Vagina (tissue), 2 donors: ENCODE measurements around the gene MANEAL. TPM values are rescaled to one million over a fixed set of nuclear protein-coding genes. Genes with fewer than 3 reads are reported as not detected.

Experiments
- DNase-seq, 2 donors: peaks; one replicate each; pipeline ENCODE4 v3.0.0-alpha.2; 2017; ENCODE audit errors: extremely low spot score in 2 of 2
- H3K27ac ChIP-seq: fragments of 200-600 bp; sonication (generic); one replicate; pipeline ENCODE4 v1.5.1; 2019
- H3K27me3 ChIP-seq: fragments of 200-600 bp; sonication (generic); one replicate; pipeline ENCODE4 v1.5.1; 2019
- H3K36me3 ChIP-seq, 2 donors: fragments of 200-600 bp; sonication (generic); one replicate each; pipeline ENCODE4 v1.5.1; 2017 to 2019
- H3K4me1 ChIP-seq: fragments of 200-600 bp; sonication (generic); one replicate; pipeline ENCODE4 v1.5.1; 2019
- H3K4me3 ChIP-seq, 2 donors: fragments of 200-600 bp; sonication (generic); 1 replicate in 1 of 2; 2 replicates in 1 of 2; pipeline ENCODE4 v1.5.1; 2016 to 2019
- H3K9me3 ChIP-seq: fragments of 200-600 bp; sonication (generic); one replicate; pipeline ENCODE4 v1.5.1; 2019
- POLR2A ChIP-seq, 2 donors: fragments of 450-650 bp; IDR thresholded peaks; one replicate each; pipeline ENCODE4 v1.6.1; 2017; ENCODE audit warnings: antibody characterized with exemption in 2 of 2, mild to moderate bottlenecking in 2 of 2, moderate library complexity in 2 of 2
- POLR2AphosphoS5 ChIP-seq, 2 donors: sonication (generic); formaldehyde crosslinking; IDR thresholded peaks; one replicate each; pipeline ENCODE4 v1.9.0; 2017; ENCODE audit warnings: antibody characterized with exemption in 2 of 2, mild to moderate bottlenecking in 2 of 2, low read depth in 1 of 2; ENCODE audit not compliant: insufficient read depth in 1 of 2
- intact Hi-C: fragments of 100-400 bp; cut with DNase I; formaldehyde crosslinking; loops from one replicate; pipeline ENCODE4 v1.15.1; 2023
- total RNA-seq: library from RNA; depleted of rRNA; stranded (reverse); fragments of >200 nt; gene quantifications from one replicate; pipeline ENCODE4 v1.2.3, GENCODE V29; 2016
- TF ChIP-seq, protein P1 (sequence below), 3 experiments: fragments of 450-650 bp in 2 of 3; fragments of 200-600 bp in 1 of 3; sonication (generic) in 1 of 3; IDR thresholded peaks; one replicate each; pipeline ENCODE4 v1.5.1; 2017 to 2019; ENCODE audit warnings: antibody characterized with exemption in 3 of 3, mild to moderate bottlenecking in 2 of 3, moderate library complexity in 2 of 3

The MANEAL gene
- total RNA-seq, 1 donor from 2014 or later: 3.2 TPM

DNA sequence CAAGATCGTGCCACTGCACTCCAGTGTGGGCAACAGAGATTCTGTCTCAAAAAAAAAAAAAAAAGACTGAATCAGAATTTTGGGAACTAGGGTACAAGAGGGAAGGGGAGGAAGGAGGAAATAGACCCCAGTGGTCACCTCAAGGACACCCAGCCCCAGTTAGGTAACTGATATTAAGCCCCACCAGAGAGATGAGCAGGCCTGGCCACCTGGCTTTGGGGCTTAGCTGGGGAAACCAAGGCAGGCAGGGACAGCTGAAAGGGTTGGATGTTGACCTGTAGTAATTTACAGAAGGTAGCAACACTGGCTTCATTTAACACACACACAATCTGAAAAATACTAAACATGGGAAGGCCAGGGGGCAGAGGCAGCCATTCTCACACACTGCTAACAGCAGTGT is 8.8 kb downstream of the MANEAL start:
- Histone ChIP-seq H3K27ac (no peak overlapping the region), H3K36me3 (peaks cover 0 to 64% of the 10 kb centered on the region in 2 donors), H3K4me3 (no peak overlapping the region), H3K4me1 (peaks cover 12% of the 10 kb centered on the region), H3K9me3 (no peaks in the 10 kb centered on the region), H3K27me3 (no peaks in the 10 kb centered on the region)
- intact Hi-C loops: loop anchor here (10.0 kb wide), 1 partner anchor 52 kb away; the partner anchor contains the start of gene MTF1
- DNase-seq: no peak
- TF ChIP-seq, protein P1, sequence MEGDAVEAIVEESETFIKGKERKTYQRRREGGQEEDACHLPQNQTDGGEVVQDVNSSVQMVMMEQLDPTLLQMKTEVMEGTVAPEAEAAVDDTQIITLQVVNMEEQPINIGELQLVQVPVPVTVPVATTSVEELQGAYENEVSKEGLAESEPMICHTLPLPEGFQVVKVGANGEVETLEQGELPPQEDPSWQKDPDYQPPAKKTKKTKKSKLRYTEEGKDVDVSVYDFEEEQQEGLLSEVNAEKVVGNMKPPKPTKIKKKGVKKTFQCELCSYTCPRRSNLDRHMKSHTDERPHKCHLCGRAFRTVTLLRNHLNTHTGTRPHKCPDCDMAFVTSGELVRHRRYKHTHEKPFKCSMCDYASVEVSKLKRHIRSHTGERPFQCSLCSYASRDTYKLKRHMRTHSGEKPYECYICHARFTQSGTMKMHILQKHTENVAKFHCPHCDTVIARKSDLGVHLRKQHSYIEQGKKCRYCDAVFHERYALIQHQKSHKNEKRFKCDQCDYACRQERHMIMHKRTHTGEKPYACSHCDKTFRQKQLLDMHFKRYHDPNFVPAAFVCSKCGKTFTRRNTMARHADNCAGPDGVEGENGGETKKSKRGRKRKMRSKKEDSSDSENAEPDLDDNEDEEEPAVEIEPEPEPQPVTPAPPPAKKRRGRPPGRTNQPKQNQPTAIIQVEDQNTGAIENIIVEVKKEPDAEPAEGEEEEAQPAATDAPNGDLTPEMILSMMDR (IDR thresholded peaks at IDR 0.05): no peak
- no peak for TF ChIP-seq POLR2A (IDR thresholded peaks at IDR 0.05)
- no peak for TF ChIP-seq POLR2AphosphoS5 (IDR thresholded peaks at IDR 0.05; ENCODE audit: insufficient read depth in 1 of 2, low read depth in 1 of 2)

DNA sequence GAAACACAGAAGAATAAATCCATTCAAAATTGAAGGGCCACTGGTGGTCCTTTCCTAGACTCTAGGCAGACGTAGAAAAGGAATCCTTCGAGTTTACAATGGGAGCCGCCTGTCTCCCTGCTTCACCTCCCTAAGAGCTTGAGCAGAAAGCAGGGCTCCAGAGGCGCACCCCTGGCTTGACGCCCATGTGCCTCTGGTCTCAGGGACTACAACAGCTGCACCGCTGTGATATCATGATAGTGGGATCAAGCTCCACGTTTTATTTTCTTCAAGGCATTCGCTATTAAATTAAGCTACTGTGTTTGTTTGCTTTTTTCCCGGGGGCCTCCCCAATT is 13.5 kb downstream of the MANEAL start:
- TF ChIP-seq POLR2AphosphoS5 (IDR thresholded peaks at IDR 0.05; ENCODE audit: insufficient read depth in 1 of 2, low read depth in 1 of 2) (no peak), POLR2A (IDR thresholded peaks at IDR 0.05) (no peak)
- TF ChIP-seq, protein P1 (IDR thresholded peaks at IDR 0.05): no peak
- Histone ChIP-seq H3K9me3 (no peaks in the 10 kb centered on the region), H3K27me3 (no peaks in the 10 kb centered on the region), H3K4me1 (peaks cover 31% of the 10 kb centered on the region), H3K4me3 (peak overlapping the region; percentile 92 to 93), H3K36me3 (peaks cover 0 to 48% of the 10 kb centered on the region in 2 donors), H3K27ac (peak overlapping the region; percentile 82)
- DNase-seq: no peak
- intact Hi-C loops: loop anchor here (10.0 kb wide), 1 partner anchor 48 kb away; the partner anchor contains the start of gene MTF1

DNA sequence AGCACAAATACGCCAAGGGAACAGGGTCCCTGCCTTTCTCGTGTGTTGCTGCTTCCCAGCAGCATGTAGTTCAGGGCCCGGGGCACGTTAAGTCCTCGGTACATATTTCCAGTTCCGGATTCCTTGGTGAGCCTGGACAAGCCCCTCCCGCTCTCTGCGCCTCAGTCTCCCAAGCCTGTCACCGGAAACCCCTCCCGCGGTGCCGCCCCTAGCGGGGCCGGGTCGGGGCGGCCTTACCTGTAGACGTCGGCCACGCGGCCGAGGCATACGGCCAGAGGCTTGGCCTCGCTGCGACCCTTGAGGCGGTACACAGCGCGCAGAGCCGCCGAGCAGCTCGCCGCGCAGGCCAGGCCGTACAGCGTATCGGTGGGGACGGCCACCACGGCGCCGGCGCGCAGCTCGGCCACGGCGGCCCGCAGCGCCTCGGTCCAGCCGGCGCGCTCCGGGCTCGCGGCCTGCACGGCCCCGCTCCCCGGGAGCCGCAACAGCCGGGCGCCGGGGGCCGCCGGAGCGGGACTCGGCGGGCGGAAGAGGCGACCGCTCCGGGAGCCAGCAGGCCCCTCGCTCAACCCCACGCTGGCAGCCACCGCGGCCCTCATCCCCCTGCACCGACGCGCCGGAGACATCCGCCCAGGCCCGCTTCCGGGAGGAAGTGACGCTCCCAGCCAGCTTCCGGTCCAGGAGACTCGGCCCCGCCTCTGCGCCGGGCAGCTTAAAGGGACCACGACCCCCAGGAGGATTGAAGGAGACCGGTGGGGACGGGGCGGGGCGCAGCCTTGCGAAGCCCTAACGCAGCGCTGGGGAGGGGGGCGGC is 14.1 kb downstream of the MANEAL start, which contains the start of the genes C1orf122 and YRDC:
TSS of gene C1orf122 (plus strand) at position 236 of the 814 bp plus-strand sequence. CDS start 615 bp downstream, outside the sequence.
TSS of gene YRDC (minus strand) at position 654 of the 814 bp plus-strand sequence. CDS start at position 626, 28 bp downstream.
- H3K9me3 ChIP-seq: no peaks in the 10 kb centered on the region
- peak within 1 kb of the TSS; percentile 82 for H3K27ac ChIP-seq
- H3K36me3 ChIP-seq: peaks cover 0 to 42% of the 10 kb centered on the region in 2 donors
- DNase-seq: no peak
- peaks cover 31% of the 10 kb centered on the region for H3K4me1 ChIP-seq
- H3K27me3 ChIP-seq: no peaks in the 10 kb centered on the region
- H3K4me3 ChIP-seq: peak within 1 kb of the TSS; percentile 92 to 93
- TF ChIP-seq POLR2AphosphoS5 (IDR thresholded peaks at IDR 0.05; ENCODE audit: insufficient read depth in 1 of 2, low read depth in 1 of 2) (peak; percentile 77 to 79), POLR2A (IDR thresholded peaks at IDR 0.05) (peak in 1 of 2 donors; percentile 69)
- TF ChIP-seq, protein P1 (IDR thresholded peaks at IDR 0.05): no peak
- intact Hi-C loops: loop anchor here (10.0 kb wide), 1 partner anchor 47 kb away; the partner anchor contains the start of gene MTF1

DNA sequence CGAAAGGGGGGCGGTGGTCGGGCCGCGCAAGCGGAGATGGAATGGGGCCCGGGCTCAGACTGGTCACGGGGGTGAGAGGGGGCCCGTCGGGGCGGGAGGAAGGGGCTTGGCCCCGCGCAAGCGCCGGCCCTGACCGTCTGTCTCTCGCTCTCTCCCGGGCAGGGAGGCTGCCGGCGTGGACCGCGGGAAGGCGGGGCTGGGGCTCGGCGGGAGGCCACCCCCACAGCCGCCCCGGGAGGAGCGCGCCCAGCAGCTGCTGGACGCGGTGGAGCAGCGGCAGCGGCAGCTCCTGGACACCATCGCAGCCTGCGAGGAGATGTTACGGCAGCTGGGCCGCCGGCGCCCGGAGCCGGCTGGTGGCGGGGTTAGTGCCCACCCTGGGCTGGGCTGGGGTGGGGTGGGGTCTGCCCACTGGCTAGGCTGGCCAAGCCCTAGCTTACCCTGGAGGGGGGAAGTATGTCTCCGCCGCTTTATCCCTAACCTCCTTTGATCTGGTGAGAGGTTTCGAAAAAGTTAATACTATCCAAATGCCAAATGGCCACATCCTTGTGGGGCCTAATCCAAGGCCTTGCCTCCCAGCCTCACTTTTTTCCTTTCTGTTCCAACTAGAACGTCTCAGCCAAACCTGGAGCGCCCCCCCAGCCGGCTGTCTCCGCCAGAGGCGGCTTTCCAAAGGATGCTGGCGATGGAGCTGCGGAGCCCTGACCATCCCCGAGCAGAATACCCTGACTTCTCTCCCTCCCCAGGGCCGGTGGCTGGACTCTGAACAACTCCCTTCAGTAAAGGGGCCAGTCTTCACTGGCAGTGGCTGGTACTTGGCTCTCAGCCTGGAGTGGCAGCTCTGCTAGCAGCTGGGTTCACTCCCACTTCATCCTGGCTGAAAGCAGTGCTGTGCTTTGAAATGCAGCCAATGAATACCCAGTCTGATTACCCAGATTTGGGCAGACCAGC is 15.0 kb downstream of the MANEAL start:
- H3K36me3 ChIP-seq: peaks cover 0 to 33% of the 10 kb centered on the region in 2 donors
- no peaks in the 10 kb centered on the region for H3K9me3 ChIP-seq
- no peaks in the 10 kb centered on the region for H3K27me3 ChIP-seq
- peak overlapping the region; percentile 92 to 93 for H3K4me3 ChIP-seq
- no peak for DNase-seq
- intact Hi-C loops: loop anchor here (10.0 kb wide), 1 partner anchor 46 kb away; the partner anchor contains the start of gene MTF1
- TF ChIP-seq POLR2AphosphoS5 (IDR thresholded peaks at IDR 0.05; ENCODE audit: insufficient read depth in 1 of 2, low read depth in 1 of 2): no peak
- TF ChIP-seq, protein P1 (IDR thresholded peaks at IDR 0.05): no peak
- peaks cover 31% of the 10 kb centered on the region for H3K4me1 ChIP-seq
- peak overlapping the region; percentile 82 for H3K27ac ChIP-seq
